Stomach (tissue), 4 donors: ENCODE measurements around the gene HMGN1.

ENCODE experiments used
- POLR2A ChIP-seq, 4 donors: fragments of 450-650 bp; IDR thresholded peaks; one replicate each; pipeline ENCODE4 v1.6.1; 2016; ENCODE audit warnings: antibody characterized with exemption in 4 of 4, control low read depth in 2 of 4, mild to moderate bottlenecking in 1 of 4, moderate library complexity in 1 of 4
- TF ChIP-seq, protein P1 (sequence below), 7 experiments: fragments of 450-650 bp in 4 of 7; fragments of 200-600 bp in 3 of 7; sonication (generic) in 3 of 7; IDR thresholded peaks; one replicate each; pipeline ENCODE4 v1.5.1; 2016 to 2019; ENCODE audit warnings: antibody characterized with exemption in 7 of 7, control low read depth in 2 of 7, mild to moderate bottlenecking in 1 of 7

DNA sequence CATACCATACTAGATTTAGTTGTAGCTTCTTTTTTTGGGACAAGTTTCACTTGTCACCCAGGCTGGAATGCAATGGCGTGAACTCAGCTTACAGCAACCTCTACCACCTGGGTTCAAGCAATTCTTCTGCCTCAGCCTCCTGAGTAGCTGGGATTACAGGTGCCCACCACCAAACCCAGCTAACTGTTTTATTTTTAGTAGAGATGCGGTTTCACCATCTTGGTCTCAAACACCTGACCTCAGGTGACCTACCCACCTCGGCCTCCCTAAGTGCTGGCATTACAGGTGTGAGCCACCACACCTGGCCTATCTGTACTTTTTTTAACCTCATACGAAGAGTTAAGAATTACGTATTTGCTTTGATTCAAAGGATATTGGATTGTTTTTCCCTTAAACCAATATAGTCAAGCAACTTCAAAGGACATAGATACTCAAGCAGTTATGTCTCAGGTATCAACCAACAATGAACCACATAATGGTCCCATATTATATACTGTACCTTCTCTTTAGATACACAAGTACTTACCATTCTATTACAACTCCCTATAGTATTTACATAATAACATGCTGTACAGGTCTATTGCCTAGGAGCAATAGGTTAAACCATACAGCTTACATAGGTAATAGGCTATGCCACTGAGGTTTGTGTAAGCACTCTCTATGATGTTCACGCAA, 7.5 kb downstream of the HMGN1 start:
- TF ChIP-seq POLR2A (IDR thresholded peaks at IDR 0.05) = no peak
- TF ChIP-seq, protein P1, sequence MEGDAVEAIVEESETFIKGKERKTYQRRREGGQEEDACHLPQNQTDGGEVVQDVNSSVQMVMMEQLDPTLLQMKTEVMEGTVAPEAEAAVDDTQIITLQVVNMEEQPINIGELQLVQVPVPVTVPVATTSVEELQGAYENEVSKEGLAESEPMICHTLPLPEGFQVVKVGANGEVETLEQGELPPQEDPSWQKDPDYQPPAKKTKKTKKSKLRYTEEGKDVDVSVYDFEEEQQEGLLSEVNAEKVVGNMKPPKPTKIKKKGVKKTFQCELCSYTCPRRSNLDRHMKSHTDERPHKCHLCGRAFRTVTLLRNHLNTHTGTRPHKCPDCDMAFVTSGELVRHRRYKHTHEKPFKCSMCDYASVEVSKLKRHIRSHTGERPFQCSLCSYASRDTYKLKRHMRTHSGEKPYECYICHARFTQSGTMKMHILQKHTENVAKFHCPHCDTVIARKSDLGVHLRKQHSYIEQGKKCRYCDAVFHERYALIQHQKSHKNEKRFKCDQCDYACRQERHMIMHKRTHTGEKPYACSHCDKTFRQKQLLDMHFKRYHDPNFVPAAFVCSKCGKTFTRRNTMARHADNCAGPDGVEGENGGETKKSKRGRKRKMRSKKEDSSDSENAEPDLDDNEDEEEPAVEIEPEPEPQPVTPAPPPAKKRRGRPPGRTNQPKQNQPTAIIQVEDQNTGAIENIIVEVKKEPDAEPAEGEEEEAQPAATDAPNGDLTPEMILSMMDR (IDR thresholded peaks at IDR 0.05) = no peak
